GM11168 (cell line): Measurements from ENCODE around the gene GJD2.

Source experiments
- in situ Hi-C: fragments of 300-500 bp; cut with MboI; formaldehyde crosslinking; loops from one replicate; pipeline ENCODE4 v1.12.0; 2022; ENCODE audit warnings: low sequenced_read_pairs; ENCODE audit not compliant: unreplicated experiment

The GJD2 gene

DNA sequence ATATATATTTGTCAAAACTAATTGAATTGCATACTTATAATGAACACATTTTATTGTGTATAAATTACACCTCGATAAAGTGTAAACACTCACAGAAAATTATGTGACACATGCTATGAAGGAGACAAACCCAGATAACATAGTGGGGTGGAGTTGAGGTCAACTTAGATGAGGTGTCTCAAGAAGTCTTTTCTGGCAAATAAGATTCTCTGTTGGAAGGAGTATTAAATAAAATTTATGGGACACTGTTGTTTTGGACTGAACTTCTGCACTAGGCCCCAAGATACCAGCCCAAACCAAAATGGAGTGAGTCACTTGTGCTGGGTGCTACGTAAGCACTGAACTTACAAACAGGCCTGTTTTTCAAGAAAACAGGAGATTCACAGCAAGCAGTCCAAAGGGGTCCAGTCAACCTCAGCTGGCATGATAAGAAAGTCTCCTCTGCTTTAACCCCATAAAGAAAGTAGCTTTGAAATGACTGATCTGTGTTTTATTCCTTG, 21.9 kb upstream of the GJD2 start:
- in situ Hi-C loops, result no loop called here

DNA sequence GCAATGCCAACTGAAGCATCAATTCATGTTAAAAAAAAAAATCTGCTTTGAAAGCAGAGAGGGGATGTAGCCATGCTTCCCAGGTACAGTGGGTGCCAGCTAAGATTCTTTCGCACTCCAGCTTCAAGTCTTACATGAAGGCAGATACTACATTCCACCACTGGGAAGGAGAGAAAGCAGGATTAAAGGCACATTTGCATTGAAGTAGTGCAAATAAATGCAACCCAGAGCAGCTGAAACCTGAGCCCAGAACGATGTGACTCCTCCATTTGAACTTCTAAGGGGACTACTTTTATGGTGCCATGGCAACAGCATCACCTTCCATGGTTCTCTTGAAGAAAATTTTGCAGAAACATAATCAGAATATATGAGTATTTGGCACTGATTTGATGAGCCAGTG, 19.1 kb upstream of the GJD2 start:
- in situ Hi-C loops, result no loop called here

DNA sequence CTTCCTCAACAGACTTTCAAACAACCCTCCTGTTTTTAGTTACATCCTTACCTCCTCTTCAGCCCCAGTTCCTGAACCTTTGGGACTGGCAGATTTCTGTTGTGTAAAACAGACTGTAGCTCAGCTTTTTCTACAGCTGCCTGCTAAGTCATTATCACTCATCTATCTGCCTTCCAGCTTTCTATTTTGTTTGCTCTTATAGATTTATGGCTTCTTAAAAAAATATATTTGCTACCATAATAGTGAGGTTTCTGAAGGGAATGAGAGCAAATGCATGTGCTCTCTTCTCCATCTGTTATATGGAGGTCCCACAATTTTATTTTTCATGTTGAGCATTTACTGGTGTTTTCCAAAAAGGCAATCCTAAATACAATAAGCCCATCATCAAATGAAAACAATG, 18.2 kb upstream of the GJD2 start:
- in situ Hi-C loops, result no loop called here

DNA sequence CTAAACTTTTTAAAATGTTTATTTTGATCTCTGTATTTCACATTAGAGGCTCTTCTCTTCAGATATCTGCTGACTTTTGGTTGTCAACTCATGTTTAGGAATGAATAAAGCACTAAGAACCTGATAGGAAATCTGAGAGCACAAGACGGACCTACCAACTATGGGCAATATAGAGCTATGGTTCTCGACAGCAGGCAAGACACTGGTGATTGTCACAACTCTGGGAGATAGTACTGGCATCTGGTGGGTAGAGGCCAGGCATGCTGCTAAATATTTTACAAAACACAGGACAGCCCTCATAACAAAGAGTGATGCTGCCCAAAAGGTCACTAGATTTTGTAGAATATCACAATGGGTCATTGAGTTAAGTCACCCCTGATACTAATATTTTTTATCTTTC, 17.5 kb upstream of the GJD2 start:
- in situ Hi-C loops, result no loop called here

DNA sequence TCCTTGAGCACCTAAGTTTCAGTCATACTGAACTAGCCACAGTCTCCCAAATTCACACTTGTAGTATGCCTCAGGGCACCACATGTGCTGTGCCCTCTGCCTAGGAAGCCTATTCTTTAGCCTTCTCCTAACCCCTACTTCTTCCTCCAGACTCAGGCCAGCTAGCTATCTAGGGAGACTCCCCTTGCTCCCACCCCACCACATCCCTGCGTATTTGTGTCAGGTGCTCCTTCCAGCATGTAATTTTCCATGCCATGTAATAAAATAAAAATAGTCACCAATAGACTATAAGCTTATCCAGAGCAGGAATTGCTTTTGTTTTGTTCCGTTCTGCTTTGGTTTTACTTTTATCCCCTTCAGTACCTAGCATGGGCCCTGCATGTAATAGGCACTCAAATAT, 14.9 kb upstream of the GJD2 start:
- in situ Hi-C loops, result no loop called here

DNA sequence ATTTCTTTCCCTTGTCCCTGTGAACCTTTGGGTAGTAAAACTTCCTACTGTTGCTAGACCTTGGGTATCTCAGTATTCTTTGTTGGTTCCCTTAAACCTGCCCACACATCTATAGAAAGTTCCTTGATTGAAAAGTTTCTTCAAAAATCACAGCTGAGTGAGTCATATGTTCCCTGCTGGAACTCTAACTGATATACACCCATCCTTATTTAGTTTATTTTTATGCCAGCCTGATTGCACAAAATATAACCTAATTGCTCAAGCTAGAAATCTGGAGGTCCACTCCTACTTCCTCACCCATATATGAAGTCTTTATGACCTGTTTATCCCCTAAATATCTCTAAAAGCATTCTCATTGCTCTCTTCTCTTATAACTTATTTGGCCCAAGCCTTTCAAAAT, 13.7 kb upstream of the GJD2 start:
- in situ Hi-C loops, result no loop called here

DNA sequence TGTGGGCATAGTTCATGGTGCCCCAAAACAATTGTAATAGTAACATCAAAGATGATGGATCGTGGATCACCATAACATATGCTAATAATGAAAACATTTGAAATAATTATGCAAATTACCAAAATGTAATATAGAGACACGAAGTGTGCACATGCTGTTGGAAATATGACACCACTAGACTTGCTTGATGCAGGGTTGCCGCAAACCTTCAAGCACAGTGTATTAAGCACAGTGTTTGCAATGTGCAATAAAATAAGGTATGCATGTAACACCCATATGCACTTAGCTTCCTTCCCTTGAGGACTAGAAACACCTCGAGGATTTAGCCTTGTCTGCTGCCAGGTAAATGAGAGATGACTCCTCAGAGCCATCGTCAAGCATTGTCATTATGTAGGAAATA, 10.9 kb upstream of the GJD2 start:
- in situ Hi-C loops, result no loop called here

DNA sequence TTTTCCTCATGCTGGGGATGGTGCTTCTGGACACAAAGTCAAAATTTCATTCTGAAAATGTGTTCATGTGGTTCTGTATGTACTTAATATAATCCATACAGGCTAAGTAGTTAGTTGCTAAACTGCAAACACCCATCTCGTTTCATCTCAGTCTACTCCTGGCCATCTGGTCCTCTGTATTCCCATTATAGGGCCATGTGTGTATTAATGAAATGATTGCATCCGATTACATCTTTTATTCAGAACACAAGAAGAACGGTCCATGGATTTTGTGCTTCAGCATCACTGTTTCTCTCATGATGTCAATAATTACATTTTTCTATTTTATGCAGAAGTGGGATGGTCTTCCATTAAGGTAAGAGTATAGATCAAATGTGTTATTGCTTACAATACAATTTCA, 6.1 kb upstream of the GJD2 start:
- in situ Hi-C loops, result no loop called here

DNA sequence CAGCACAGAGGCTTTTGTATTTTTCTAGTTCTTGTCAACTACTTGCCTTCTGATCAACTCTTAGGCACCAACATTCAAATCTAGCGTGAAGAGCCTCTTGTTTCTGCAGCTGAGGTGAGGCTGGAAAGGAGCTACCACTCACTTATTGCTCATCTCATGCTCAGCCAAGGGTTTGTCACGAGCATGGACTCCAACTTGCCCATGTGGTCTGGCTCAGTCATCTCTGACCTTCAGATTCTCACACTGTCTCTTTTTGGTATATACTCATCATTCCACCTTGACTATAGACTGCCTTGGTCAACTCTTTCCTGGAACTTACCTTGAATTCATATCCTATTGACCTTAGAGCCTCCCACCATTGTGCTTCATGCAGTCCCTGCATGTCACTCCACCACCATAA, 5.2 kb upstream of the GJD2 start:
- in situ Hi-C loops, result no loop called here

DNA sequence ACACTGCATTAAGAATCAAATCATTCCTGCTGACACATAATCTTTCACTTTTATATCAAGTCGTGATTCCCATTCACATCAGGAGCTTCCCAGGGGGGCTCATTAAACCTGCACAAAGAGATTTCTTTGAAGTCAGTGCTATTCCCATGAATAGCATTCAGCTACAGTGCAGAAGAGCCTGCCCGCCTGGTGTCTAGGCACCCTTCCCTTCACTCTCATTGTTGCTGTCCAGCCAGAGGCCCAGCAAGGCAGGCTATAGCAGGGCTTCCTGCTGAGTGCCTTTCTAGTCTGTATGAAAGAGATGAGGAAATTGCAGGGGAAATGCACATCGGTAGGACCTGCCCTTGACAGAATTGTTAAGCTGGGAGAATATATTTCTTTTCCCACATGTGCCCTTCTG, 4.5 kb upstream of the GJD2 start:
- in situ Hi-C loops, result no loop called here

DNA sequence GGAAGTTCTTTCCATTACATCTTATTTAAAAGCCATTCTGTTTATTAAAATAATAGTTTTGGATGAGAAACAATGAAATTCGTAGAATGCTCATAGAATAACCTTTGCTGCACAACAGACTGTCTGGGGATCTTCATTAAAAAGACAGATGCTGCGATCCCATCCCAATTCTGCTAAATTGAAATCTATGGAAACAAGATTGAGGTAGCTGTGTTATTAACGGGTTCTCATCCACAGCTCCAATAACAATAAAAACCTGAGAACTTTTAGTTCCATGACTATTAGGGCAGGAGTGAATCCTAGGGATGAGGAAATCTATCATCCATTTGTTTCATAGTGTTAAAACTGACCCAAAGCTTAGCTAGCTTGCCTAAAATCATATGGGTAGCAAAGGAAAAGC, 2.5 kb upstream of the GJD2 start:
- in situ Hi-C loops, result no loop called here

DNA sequence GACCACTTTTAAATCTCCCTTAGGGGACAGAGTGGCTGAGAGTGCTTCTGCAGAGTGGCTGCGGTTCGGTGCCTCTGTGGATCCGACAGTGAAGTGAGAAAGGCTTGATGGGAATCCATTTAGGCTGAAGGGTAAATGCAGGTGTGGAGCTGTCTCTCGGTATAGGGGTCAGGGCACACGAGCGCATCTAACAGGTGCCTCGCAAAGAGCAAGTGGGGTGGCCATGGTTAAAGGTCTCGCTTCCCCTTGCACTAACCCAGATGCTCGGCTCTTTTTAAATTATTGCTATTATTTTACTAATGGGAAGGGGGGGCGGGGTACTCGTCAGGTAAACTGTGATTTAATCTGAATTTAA, 598 bp upstream of the GJD2 start:
- in situ Hi-C loops, result no loop called here

DNA sequence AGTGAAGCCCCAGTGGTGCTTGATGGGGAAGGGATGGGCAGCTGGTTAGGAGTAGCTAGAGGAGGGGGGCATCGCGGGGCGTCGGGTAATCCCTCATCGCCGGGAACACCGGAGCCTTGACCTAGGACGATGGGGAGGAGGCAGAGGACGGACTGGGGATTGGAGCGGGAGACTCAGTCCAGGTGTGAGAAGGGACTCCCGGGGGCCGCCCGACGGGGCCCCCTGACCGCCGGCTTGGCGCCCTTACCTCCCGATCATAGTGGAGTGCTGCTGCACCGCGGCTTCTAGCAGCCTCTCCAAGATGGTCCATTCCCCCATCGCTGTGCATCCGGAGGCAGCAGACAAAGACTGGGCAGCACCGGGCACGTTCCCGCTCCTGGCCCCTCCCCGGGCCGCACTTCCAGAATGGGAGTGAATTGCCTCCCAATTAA, 612 bp downstream of the GJD2 start:
- in situ Hi-C loops, result no loop called here

DNA sequence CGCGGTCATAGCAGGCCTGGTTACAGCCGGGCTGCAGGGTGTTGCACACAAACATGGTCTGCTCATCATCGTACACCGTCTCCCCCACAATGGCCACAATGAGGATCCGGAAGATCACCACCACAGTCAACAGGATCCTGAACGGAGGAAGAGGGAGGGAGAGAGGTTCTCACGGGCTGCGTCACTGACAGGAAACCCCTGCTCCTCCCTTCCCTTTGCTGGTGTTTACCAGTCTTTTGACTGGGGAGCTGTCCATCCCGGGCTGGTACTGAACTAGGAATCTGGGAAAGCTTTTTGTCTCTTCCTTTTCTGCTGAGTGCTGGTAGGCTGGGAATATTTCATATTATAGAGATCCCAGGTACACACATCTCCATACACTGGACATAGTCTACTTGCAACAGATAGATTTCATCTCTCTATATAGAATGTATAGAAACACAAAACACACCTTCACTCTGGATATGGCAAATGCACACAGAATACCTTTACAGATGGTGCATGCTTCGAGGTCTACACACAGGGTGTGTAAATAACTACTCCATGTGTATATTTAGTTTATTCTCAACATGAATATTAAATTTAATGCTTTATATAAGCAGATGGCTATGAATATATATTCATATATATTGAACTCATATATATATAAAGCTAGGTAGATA, 1.4 kb downstream of the GJD2 start:
- in situ Hi-C loops, result no loop called here

DNA sequence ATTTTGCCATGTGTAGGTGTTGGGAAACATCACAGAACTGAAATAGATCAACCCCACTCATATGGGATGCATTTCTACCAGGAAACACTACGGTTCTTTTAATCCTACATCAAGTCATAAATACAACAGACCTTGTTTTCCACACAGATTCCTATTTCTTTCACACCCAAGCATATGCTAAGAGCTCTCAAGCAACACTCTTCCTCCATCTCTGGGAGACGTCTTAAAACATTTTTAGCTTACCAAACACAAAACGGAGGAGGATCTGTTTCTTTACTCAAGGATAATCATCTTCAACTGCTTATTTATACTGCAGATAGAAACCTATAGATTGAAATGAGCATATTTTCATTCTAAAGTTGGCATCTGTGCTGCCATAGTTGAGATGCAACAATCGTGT, 5.1 kb downstream of the GJD2 start:
- in situ Hi-C loops, result no loop called here

DNA sequence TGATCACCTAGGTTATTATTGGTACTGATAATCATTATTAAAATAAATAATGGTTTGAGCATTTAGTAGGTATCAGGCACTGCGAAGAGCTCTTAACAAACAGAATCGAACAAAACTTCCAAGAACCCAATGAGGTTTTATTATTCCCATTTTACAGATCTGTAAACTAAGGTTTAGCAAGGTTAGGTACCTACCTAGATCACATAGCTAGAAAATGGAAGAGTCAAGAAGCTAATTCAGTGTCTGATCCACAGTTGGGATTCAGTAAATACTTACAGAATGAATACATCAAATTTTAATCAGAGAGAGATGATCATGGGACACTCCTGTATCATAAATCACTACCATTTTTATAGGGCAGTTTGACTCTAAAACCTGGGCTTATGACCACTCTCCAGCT, 15.5 kb downstream of the GJD2 start:
- in situ Hi-C loops, result no loop called here

DNA sequence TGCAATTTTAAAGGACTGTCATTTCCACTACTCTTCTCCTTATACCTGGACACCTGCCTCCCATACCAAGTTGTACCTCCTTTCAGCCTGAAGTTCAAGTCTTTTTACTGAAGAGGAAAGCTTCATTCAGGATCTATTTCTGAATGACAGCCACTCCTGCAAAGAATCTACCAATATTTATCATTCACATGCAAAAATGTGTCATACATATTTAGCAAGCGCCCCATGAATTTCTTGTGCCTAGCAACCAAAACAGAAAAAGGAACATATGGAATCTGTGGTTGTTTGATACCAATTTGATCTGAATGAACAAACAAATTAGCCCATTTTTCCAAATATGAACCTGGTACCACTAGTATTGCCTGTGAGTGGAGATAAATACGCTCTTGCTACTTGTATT, 16.8 kb downstream of the GJD2 start:
- in situ Hi-C loops, result no loop called here

DNA sequence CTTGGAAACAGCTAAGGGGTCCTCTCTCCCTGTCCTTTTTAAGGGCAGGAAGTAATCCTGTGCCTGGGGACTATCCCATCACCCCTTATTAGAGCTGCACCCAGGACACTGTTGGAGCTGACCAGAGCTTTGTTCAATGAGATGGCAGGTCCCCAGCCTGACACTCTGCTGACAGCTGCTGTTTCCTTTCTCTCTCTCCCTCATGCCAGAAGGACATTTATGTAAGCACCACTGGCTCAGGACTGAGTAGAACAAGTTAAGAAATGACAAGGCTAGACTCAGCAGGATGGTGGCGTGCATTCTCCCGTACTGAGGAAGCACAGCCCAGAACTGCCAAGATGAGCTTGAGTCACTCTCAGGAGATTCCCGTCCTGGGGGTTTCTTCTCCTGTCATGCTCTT, 17.3 kb downstream of the GJD2 start:
- in situ Hi-C loops, result no loop called here

DNA sequence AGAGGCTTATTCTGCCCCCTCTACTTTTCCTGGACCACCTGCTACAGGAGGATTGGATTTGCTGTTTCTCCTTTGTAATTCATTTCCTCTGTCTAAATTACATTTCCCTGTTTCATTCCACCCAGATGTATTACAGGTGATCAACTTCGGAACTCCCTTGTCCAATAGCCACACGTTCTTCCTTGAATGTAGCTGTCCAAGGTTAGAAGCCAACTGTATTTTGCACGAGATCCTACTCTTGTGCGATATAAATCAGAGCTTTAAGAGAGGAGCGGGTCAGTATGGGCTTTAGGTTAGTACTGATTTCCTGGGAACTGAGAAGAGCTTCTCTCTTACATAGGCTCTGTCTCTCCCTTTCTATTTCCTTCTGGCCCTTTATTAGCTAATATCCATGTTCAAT, 20.5 kb downstream of the GJD2 start:
- in situ Hi-C loops, result no loop called here

DNA sequence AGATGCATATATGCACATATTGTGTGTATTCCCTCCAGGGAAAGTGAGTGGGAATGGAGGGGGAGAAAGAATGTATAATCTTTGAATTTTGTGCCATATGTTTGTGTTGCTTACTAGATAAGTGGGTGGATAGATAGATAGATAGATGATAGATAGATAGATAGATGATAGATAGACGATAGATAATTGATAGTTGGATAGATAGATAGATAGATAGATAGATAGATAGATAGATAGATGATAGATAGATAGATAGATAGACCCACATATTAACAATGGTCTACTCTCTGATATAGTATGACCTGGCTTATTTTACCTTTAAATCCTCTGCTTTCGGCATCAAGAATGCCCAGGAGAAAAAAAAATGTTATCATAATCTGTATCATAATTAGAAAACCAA, 21.2 kb downstream of the GJD2 start:
- in situ Hi-C loops, result no loop called here

DNA sequence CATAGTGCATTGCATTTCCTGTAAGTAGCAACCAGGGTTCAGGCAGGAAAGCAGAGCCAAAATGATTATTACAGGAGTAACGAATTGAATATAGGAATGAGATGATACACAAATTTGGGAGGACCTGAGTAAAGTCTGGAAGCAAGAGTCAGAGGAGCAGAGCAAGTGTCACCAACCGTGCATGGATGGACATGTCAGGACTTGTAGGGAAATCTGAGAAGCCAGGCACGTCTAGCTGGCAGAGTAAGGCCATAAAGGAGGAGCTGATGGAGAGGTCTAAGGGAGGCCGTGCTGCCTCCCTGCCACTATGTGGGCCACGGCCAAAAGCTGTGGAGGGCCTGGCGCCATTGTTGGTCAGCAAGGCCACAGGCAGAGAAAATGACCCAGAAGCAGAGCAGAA, 22.4 kb downstream of the GJD2 start:
- in situ Hi-C loops, result no loop called here

DNA sequence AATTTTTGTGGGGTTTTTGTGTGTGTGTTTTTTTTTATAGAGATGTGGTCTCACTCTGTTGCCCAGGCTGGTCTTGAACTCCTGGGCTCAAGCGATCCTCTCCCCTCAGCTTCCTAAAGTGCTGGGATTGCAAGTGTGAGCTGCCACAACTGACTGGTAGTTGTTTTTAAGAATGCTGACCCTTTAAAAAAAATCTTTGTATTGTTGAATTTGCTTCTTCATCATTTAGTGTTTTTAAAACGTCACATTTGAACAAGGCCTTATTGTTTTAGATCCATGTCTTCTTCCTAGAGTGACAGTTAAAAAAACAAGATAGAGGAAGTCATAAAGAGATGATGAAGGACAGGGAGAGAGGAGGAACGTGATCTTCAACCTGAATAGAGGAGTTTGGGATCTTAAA, 24.1 kb downstream of the GJD2 start:
- in situ Hi-C loops, result no loop called here

DNA sequence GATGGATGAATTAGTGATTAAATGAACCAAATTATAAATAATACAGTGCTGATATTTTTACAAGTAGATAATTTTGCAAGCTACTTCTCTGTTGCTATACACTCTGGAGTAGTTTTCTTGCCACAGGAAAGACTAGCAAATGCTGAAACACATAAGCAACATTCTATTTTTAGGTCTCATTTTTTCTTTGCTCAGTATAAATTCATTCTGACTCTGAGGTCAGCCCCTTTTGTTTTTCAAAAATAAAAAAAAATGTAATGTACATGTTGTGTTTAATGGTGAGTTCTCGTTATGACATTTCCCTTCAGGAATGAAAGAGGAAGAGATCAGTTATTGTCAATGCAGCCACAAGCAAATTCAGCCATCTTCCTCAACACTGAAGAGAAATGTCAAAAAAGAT, 24.9 kb downstream of the GJD2 start:
- in situ Hi-C loops, result no loop called here
